Subcutaneous abdominal adipose tissue (tissue), 5 donors: ENCODE results near the gene UBALD1.
A peak's percentile ranks its signal among the peaks of the same experiment; 100 is the strongest.

Experiments used
- H3K27ac ChIP-seq: one replicate; pipeline ENCODE4 v1.7.0; 2013; ENCODE audit warnings: low read depth, mild to moderate bottlenecking, inconsistent platforms, low read length, moderate library complexity
- H3K27me3 ChIP-seq, 5 donors: one replicate each; pipeline ENCODE4 v1.7.0; 2013; ENCODE audit warnings: low read length in 5 of 5, inconsistent platforms in 1 of 5; ENCODE audit not compliant: control insufficient read depth in 5 of 5, insufficient read depth in 4 of 5
- H3K36me3 ChIP-seq, 5 donors: one replicate each; pipeline ENCODE4 v1.7.0; 2013; ENCODE audit warnings: low read length in 5 of 5; ENCODE audit not compliant: control insufficient read depth in 5 of 5, insufficient read depth in 5 of 5
- H3K4me1 ChIP-seq, 5 donors: one replicate each; pipeline ENCODE4 v1.7.0; 2013; ENCODE audit warnings: low read length in 5 of 5, mild to moderate bottlenecking in 3 of 5, moderate library complexity in 1 of 5; ENCODE audit not compliant: control insufficient read depth in 5 of 5, insufficient read depth in 5 of 5
- H3K4me3 ChIP-seq, 5 donors: one replicate each; pipeline ENCODE4 v1.7.0; 2013; ENCODE audit warnings: low read length in 5 of 5, low read depth in 1 of 5
- H3K9ac ChIP-seq, 5 donors: one replicate each; pipeline ENCODE4 v1.7.0; 2013; ENCODE audit warnings: low read length in 5 of 5, mild to moderate bottlenecking in 4 of 5, moderate library complexity in 3 of 5
- H3K9me3 ChIP-seq, 5 donors: one replicate each; pipeline ENCODE4 v1.7.0; 2013; ENCODE audit warnings: low read length in 5 of 5; ENCODE audit not compliant: control insufficient read depth in 5 of 5
- donor health status: healthy.
- donor health status: healthy.
- donor health status: healthy.
- donor health status: healthy.
- donor health status: healthy.

The UBALD1 gene

GRCh38 chr16:4616047-4616811 lies 1.5 kb upstream of the UBALD1 start:
- H3K9me3 ChIP-seq, result no peaks in the 10 kb centered on the region
- H3K9ac ChIP-seq, result peak overlapping the region; percentile 77 to 92 (median 87)
- H3K4me1 ChIP-seq, result peaks cover 12 to 59% (median 45%) of the 10 kb centered on the region in 5 donors
- H3K4me3 ChIP-seq, result peak overlapping the region; percentile 75 to 88 (median 86)
- H3K27ac ChIP-seq, result peak overlapping the region; percentile 97
- peaks cover 0 to 3% (median 2%) of the 10 kb centered on the region in 5 donors for H3K36me3 ChIP-seq
- H3K27me3 ChIP-seq, result peaks cover 0 to 3% (median 0%) of the 10 kb centered on the region in 5 donors

- Histone ChIP-seq H3K27ac (peak overlapping the region; percentile 92), H3K27me3 (peaks cover 0 to 3% (median 0%) of the 10 kb centered on the region in 5 donors), H3K4me3 (peak overlapping the region; percentile 29 to 88 (median 86)), H3K9ac (peak overlapping the region; percentile 61 to 87 (median 72)), H3K36me3 (peaks cover 0 to 3% (median 2%) of the 10 kb centered on the region in 5 donors), H3K9me3 (no peaks in the 10 kb centered on the region), H3K4me1 (peaks cover 12 to 63% (median 47%) of the 10 kb centered on the region in 5 donors)
Measured at GRCh38 chr16:4615384-4616046, 827 bp upstream of the UBALD1 start.

GRCh38 chr16:4613636-4614570 lies 785 bp downstream of the UBALD1 start:
- Histone ChIP-seq H3K27ac (no peak overlapping the region), H3K36me3 (peaks cover 0 to 14% (median 8%) of the 10 kb centered on the region in 5 donors), H3K9ac (peak overlapping the region; percentile 61 to 87 (median 73)), H3K4me1 (peaks cover 12 to 63% (median 47%) of the 10 kb centered on the region in 5 donors), H3K4me3 (peak overlapping the region; percentile 75 to 88 (median 86)), H3K27me3 (peaks cover 0 to 3% (median 0%) of the 10 kb centered on the region in 5 donors), H3K9me3 (no peaks in the 10 kb centered on the region)

GRCh38 chr16:4612977-4613635 lies 1.6 kb downstream of the UBALD1 start:
- Histone ChIP-seq H3K27ac (no peak overlapping the region), H3K9me3 (no peaks in the 10 kb centered on the region), H3K4me3 (peak overlapping the region; percentile 75 to 88 (median 86)), H3K27me3 (peaks cover 0 to 3% (median 0%) of the 10 kb centered on the region in 5 donors), H3K9ac (peak overlapping the region; percentile 61 to 87 (median 73)), H3K4me1 (peaks cover 12 to 62% (median 47%) of the 10 kb centered on the region in 5 donors), H3K36me3 (peaks cover 0 to 22% (median 15%) of the 10 kb centered on the region in 5 donors)

GRCh38 chr16:4612474-4612931 lies 2.2 kb downstream of the UBALD1 start:
- H3K27ac ChIP-seq, result no peak overlapping the region
- peaks cover 0 to 28% (median 21%) of the 10 kb centered on the region in 5 donors for H3K36me3 ChIP-seq
- H3K4me1 ChIP-seq, result peaks cover 12 to 56% (median 47%) of the 10 kb centered on the region in 5 donors
- H3K9me3 ChIP-seq, result no peaks in the 10 kb centered on the region
- H3K4me3 ChIP-seq, result no peak overlapping the region
- H3K9ac ChIP-seq, result peak overlapping the region in 1 of 5 donors; percentile 46
- H3K27me3 ChIP-seq, result peaks cover 0 to 3% (median 0%) of the 10 kb centered on the region in 5 donors

- H3K27me3 ChIP-seq, result peaks cover 0 to 3% (median 0%) of the 10 kb centered on the region in 5 donors
- H3K9ac ChIP-seq, result no peak overlapping the region
- no peaks in the 10 kb centered on the region for H3K9me3 ChIP-seq
- no peak overlapping the region for H3K4me3 ChIP-seq
- peaks cover 0 to 31% (median 21%) of the 10 kb centered on the region in 5 donors for H3K36me3 ChIP-seq
- H3K4me1 ChIP-seq, result peaks cover 12 to 46% (median 39%) of the 10 kb centered on the region in 5 donors
- no peak overlapping the region for H3K27ac ChIP-seq
Measured at GRCh38 chr16:4611337-4612021, 3.2 kb downstream of the UBALD1 start.

- H3K27me3 ChIP-seq, result no peaks in the 10 kb centered on the region
- peaks cover 8 to 37% (median 32%) of the 10 kb centered on the region in 5 donors for H3K4me1 ChIP-seq
- H3K4me3 ChIP-seq, result no peak overlapping the region
- no peak overlapping the region for H3K9ac ChIP-seq
- H3K9me3 ChIP-seq, result no peaks in the 10 kb centered on the region
- peaks cover 0 to 31% (median 21%) of the 10 kb centered on the region in 5 donors for H3K36me3 ChIP-seq
- H3K27ac ChIP-seq, result no peak overlapping the region
Measured at GRCh38 chr16:4610011-4611005, 4.4 kb downstream of the UBALD1 start.
